Keratinocyte (primary cell): ENCODE results near the gene TMEM26.

Experiments used
- CTCF ChIP-seq, 3 experiments: IDR thresholded peaks in 1 of 3; conservative IDR thresholded peaks in 1 of 3; optimal IDR thresholded peaks in 1 of 3; 2 replicates in 2 of 3; 3 replicates in 1 of 3; pipeline versions ENCODE3 to v1.5.1; 2011; ENCODE audit warnings: low read length in 3 of 3, mild to moderate bottlenecking in 3 of 3, moderate library complexity in 2 of 3, control low read depth in 1 of 3, inconsistent platforms in 1 of 3; ENCODE audit not compliant: insufficient read depth in 2 of 3; ENCODE audit errors: extremely low read depth in 1 of 3
- EZH2 ChIP-seq: IDR thresholded peaks from one replicate; pipeline ENCODE4 v1.6.1; 2012; ENCODE audit warnings: inconsistent platforms, mild to moderate bottlenecking, low read length, moderate library complexity

- TF ChIP-seq CTCF (optimal IDR thresholded peaks at IDR 0.05 in 1 of 3, IDR thresholded peaks at IDR 0.05 in 1 of 3, conservative IDR thresholded peaks at IDR 0.05 in 1 of 3; ENCODE audit: extremely low read depth in 1 of 3, insufficient read depth in 2 of 3, low read length in 3 of 3): no peak
- no peak for TF ChIP-seq EZH2
Observed at GRCh38 chr10:61398366-61399129, 54.6 kb downstream of the TMEM26 start.
